Activated naive CD8-positive, alpha-beta T cell treated with anti-CD3 and anti-CD28 coated beads, Interleukin-2, amount 50 U/mL, for 24 hours (primary cell): ENCODE data around the gene ARHGAP26.

Experiments
- ATAC-seq: fragments of 150-1000 bp; cut with Tn5 transposase; one replicate; pipeline ENCODE4 v1.10.0; 2021
- DNase-seq: peaks from one replicate; pipeline ENCODE4 v3.0.0; 2021
- H3K27ac Mint-ChIP-seq: one replicate; pipeline ENCODE4 v1.8.0; 2021; ENCODE audit warnings: mild to moderate bottlenecking, mixed read lengths
- H3K27me3 Mint-ChIP-seq: one replicate; pipeline ENCODE4 v1.8.0; 2021; ENCODE audit warnings: mixed read lengths
- H3K36me3 Mint-ChIP-seq: one replicate; pipeline ENCODE4 v1.8.0; 2021; ENCODE audit warnings: low read depth, mixed read lengths
- H3K4me1 Mint-ChIP-seq: one replicate; pipeline ENCODE4 v1.8.0; 2021; ENCODE audit warnings: mixed read lengths
- H3K4me3 Mint-ChIP-seq: one replicate; pipeline ENCODE4 v1.8.0; 2021; ENCODE audit warnings: mild to moderate bottlenecking, moderate library complexity, mixed read lengths
- H3K9me3 Mint-ChIP-seq: one replicate; pipeline ENCODE4 v1.8.0; 2021; ENCODE audit warnings: mixed read lengths

ARHGAP26 gene

DNA sequence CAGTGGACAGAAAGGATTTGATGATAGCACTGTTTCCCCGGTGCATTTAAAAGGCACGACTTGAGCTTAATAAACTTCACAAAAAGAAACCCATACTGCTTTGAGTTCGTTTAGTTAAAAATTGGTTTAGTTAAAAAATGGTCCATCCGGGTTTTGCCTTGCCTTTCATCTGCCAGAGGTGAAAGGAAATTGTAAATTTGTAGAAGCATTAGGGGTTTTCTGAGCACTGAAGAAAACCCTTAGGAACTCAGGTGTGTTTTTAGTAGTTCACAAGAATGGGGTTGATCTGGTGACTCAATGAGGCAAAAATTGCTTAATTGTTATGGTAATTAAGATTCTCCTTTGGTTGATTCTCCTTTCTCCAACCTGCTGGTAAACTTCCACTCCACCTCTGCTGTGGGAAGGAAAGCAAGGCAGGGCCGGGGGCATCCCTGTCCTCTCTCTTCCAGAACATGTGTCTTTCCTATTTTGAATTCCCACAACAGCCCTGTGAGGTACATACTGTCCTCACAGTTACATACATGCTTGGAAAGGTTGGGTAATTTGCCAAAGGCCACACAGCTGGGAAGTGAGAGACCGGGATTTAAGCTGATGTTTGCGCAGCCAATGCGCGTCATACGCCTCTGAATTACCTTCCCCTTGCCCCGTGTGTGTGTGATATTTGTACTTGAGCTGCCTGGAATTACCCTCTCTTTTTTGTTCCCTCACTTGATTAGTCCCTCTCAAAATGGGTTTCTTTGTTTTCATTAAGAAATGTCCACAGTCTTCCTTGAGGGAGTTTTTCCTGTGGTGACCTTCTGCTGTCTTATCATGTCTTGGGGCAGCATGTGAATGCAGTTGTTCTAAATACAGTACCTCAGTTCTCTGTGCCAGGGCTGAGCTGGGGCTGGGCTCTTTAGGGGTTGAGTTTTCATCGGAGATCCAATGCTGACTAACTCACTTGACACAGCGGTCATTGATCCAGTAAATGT, 94.4 kb downstream of the ARHGAP26 start:
- no peaks in the 10 kb centered on the region for H3K27me3 Mint-ChIP-seq
- no peak for DNase-seq
- no peaks in the 10 kb centered on the region for H3K36me3 Mint-ChIP-seq
- peaks cover 31% of the 10 kb centered on the region for H3K4me1 Mint-ChIP-seq
- H3K9me3 Mint-ChIP-seq, result no peaks in the 10 kb centered on the region
- H3K4me3 Mint-ChIP-seq, result no peak overlapping the region
- no peak overlapping the region for H3K27ac Mint-ChIP-seq
- no peak for ATAC-seq

DNA sequence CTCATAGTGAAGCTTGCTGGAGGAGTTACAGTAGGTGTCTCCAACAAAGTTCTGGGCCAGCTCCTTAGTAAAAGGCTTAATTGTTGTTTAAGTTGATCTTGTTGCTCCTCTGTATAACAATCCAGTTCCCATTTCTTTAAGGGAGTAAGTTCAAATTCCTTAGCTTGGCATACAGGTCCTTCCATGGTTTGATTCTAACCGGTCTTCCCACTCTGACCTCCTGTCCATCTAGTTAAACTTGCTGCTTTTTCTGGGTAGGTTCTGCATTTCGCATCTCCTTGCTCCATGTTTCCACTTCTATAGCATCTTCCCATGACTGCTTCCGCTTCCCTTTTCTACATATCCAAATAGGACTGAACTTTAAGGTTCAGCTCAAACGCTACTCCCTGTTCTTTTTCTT, 95.5 kb downstream of the ARHGAP26 start:
- peaks cover 31% of the 10 kb centered on the region for H3K4me1 Mint-ChIP-seq
- H3K4me3 Mint-ChIP-seq, result no peak overlapping the region
- H3K27ac Mint-ChIP-seq, result no peak overlapping the region
- H3K27me3 Mint-ChIP-seq, result no peaks in the 10 kb centered on the region
- no peaks in the 10 kb centered on the region for H3K9me3 Mint-ChIP-seq
- ATAC-seq (no peak), DNase-seq (no peak)
- no peaks in the 10 kb centered on the region for H3K36me3 Mint-ChIP-seq

DNA sequence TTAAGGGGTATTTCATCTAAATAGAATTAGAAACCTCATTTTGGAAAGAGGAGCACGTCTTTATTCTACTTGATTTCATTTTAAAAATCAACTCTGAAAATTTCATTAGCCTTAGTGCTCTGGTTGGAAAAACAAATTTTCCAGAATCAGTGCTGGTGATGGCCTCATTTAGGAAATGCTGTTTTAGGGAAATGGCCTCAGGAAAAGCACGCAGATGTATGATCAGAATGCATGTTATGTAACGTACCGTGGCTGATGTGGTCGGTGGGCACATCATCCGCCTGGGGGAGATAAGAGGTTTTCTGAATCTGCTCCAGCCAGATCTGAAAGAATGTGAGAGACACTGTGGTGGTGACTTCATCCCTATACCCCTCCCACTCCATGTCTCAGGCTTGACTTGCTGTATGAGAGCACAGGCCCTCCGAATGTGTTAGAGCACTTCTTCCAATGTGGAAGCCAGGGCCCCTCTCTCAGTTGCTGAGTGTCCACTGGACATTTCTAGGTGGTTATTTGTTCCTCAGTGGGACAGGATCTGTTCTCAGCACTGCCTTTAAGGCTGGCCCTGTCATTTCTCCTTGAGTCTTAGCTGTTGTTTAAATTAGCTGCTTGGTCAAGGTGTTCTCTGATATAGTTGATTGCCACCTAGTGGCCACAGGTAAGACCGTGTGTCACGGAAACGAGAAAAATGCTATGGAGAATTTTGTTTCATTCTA, 96.5 kb downstream of the ARHGAP26 start:
- Mint-ChIP-seq H3K4me1 (peaks cover 26% of the 10 kb centered on the region), H3K27ac (no peak overlapping the region), H3K36me3 (no peaks in the 10 kb centered on the region), H3K27me3 (no peaks in the 10 kb centered on the region), H3K9me3 (no peaks in the 10 kb centered on the region), H3K4me3 (no peak overlapping the region)
- DNase-seq (peak; percentile 20), ATAC-seq (peak; percentile 93)

DNA sequence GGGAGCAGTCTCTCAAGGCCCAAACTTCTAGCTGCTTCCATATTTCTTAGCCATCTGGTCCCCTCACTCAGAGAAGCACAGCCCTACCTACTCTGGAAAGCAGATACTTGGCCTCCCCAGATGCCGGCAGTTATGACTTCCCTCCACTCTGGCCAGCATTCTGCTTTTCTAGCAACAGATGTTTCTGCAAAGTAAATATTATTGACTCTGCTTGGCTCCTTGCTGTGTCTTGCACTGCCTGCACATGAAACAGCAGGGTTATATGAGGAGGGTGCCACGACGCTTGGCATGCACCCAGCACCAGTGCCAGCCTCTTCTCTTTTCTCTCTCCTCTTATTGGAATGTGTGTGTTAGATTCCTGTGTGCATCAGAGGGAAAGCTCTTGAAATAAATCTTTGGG, 99.7 kb downstream of the ARHGAP26 start:
- Mint-ChIP-seq H3K27ac (no peak overlapping the region), H3K36me3 (no peaks in the 10 kb centered on the region), H3K4me3 (no peak overlapping the region), H3K4me1 (peaks cover 14% of the 10 kb centered on the region), H3K9me3 (no peaks in the 10 kb centered on the region), H3K27me3 (no peaks in the 10 kb centered on the region)
- no peak for DNase-seq
- no peak for ATAC-seq

DNA sequence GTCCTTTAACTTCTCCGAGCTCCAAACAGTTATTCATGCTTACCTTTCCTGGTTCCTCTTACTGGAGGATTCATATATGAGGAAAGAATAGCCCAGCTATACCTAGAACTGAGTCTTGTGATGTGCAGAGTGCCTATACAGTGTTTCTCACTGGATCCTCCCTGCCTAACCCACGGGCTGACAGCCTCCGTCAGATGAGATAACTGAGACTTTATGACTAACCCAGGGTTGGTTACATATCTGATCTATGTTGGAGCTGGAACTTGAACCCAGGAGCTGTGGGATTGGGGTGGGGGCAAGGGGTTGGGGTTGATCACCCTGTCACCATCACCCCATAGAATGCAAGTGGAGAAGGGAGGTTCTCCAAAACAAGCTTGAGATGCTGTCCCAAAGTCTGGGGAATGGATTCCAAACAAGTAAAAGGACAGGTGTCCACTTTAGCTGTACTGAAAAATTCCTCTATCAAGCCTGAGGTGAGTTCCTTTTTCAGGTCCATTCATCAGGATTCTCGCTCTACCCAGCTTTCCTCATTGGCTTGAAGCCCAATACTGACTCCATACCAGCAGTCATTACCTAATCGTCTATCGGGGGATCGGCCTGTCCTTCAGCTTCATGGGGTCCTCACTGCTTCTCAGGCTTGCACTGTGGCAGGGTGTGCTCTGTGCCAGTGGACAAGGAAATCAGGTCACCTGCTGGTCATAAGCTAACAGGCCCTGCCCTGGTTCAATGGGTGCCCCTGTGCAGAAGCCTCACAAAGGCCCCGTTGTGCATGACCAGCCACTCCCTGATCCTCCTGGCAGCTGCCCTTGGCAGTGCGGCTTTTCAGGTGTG, 100.6 kb downstream of the ARHGAP26 start:
- ATAC-seq, result no peak
- Mint-ChIP-seq H3K4me3 (no peak overlapping the region), H3K36me3 (no peaks in the 10 kb centered on the region), H3K9me3 (no peaks in the 10 kb centered on the region), H3K27me3 (no peaks in the 10 kb centered on the region), H3K4me1 (peaks cover 12% of the 10 kb centered on the region), H3K27ac (no peak overlapping the region)
- DNase-seq, result no peak

DNA sequence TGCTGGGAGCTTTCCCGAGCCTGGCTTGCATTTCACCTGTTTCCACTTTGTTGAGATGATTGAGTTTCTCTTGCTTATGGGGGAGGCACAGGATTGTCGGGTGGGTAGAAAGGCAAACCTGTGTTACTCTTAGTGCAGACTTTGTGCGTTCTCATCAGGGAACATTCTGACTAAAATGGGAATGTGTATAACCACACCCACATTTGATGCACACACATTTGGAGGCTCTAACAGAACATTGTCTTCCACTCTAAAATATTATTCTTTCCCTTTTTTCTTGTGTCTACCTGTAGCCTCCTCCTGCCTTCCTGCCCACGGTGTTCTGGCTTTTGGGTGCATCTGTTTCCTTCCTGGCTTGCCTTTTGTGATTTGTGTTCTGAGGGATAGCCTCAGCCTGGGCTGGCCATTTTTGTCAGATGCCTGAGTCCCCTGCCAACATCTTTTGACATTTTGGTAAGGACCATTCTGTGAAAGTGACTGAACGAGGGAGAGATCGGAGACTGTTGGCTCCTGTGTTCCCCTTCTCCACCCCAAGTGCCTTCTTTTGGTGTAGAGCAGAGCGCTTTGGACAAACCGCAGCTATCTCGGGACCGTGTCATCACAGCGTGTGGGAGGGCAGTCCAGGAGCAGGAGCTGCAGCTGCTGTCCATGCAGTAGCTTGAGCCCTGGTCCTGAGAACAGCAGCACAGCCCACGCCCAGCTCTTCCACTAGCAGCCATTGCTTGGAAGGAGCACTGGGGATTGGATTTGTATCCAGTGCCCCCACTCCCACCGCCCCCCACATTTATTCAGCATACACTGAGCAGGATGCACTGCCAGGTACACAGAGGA, 101.4 kb downstream of the ARHGAP26 start:
- H3K27ac Mint-ChIP-seq, result no peak overlapping the region
- no peaks in the 10 kb centered on the region for H3K36me3 Mint-ChIP-seq
- ATAC-seq (no peak), DNase-seq (no peak)
- peaks cover 7% of the 10 kb centered on the region for H3K4me1 Mint-ChIP-seq
- no peaks in the 10 kb centered on the region for H3K27me3 Mint-ChIP-seq
- H3K9me3 Mint-ChIP-seq, result no peaks in the 10 kb centered on the region
- H3K4me3 Mint-ChIP-seq, result no peak overlapping the region

DNA sequence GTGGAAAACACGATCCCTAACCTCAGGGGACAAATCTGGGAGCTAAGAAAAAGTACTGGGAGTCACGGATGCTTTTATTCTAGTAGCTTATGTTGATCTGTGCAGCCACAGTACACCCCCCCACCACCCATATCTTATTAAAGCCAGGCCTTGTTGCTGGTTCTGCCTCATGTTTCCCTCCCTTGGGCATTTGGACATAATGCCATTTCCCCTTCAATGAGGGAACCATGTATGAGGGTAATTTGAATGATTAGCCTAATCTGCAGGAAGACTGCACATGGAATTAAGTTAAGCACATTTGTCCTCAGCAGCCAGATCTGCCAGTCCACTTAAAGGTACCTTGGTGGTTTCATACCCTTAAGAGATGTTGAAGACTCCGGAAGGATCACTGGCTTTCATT, 102.0 kb downstream of the ARHGAP26 start:
- H3K27me3 Mint-ChIP-seq, result no peaks in the 10 kb centered on the region
- H3K27ac Mint-ChIP-seq, result no peak overlapping the region
- no peak overlapping the region for H3K4me3 Mint-ChIP-seq
- H3K36me3 Mint-ChIP-seq, result no peaks in the 10 kb centered on the region
- DNase-seq (no peak), ATAC-seq (no peak)
- no peaks in the 10 kb centered on the region for H3K9me3 Mint-ChIP-seq
- peaks cover 1% of the 10 kb centered on the region for H3K4me1 Mint-ChIP-seq

DNA sequence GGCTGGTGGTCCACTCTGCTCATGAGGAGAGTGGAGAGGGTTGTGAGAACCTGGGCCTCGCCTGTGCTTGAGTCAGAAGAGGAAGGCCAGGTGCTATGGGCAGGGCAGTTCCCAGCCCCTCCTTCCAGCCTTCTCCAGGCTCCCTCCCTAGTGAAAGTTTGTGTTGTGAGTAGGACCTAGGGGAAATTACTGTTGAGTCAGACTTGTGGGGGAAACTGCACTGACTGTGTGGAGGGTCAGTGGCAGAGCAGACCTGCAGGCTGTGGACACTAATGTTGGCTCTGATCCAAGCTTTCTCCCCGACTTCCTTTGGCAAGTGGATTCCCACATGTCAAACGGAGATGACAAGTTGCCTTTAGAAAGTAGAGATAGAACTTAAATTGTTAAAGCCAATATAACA, 102.6 kb downstream of the ARHGAP26 start:
- H3K4me1 Mint-ChIP-seq, result peaks cover 1% of the 10 kb centered on the region
- no peaks in the 10 kb centered on the region for H3K9me3 Mint-ChIP-seq
- ATAC-seq (no peak), DNase-seq (no peak)
- H3K36me3 Mint-ChIP-seq, result no peaks in the 10 kb centered on the region
- H3K4me3 Mint-ChIP-seq, result no peak overlapping the region
- no peak overlapping the region for H3K27ac Mint-ChIP-seq
- H3K27me3 Mint-ChIP-seq, result no peaks in the 10 kb centered on the region

DNA sequence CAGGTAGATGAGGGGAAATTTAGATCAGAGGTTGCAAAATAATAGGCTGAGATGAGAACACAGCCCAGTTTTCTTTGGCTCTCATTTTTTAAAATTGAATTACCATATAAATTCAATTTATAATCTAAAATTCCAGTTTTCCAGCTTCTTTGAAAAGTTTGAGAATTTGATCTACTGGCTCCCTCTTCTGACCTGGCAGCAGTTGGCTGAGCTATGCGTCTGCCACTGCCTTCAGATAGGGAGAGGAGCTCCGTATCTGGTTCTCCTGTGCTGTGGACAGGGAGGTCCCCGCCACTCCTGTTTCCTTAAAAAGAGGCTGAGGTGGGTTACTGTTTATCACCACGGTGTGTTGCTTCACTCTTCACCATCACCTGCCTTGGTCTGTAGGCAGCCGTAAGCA, 103.7 kb downstream of the ARHGAP26 start:
- H3K27ac Mint-ChIP-seq, result no peak overlapping the region

DNA sequence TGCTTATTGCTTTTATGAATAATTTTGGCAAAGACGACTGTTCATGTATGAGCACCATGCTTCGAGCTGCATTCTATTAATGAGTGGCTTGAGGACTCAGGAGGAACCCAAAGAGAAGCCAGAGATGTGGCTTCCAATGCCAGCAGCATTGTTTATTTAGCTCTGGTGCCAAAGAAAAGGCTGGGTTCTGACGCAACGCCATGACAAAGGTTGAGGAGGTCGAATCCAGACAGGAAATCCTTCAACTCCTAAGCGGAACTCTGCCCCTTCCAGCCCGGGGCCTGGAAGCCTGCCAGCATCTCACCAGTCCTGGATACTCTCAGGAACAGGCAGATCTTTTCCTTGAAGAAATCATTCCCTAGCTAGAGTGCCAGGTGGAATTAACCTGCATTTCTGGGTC, 104.4 kb downstream of the ARHGAP26 start:
- Mint-ChIP-seq H3K9me3 (no peaks in the 10 kb centered on the region), H3K27me3 (no peaks in the 10 kb centered on the region), H3K36me3 (no peaks in the 10 kb centered on the region), H3K4me3 (no peak overlapping the region), H3K4me1 (peaks cover 1% of the 10 kb centered on the region), H3K27ac (no peak overlapping the region)
- ATAC-seq, result no peak
- DNase-seq, result no peak

More for the DNA sequence above, 103.7 kb downstream of the ARHGAP26 start:
- no peak overlapping the region for H3K4me3 Mint-ChIP-seq
- H3K9me3 Mint-ChIP-seq, result no peaks in the 10 kb centered on the region
- DNase-seq (no peak), ATAC-seq (no peak)
- H3K36me3 Mint-ChIP-seq, result no peaks in the 10 kb centered on the region
- H3K27me3 Mint-ChIP-seq, result no peaks in the 10 kb centered on the region
- H3K4me1 Mint-ChIP-seq, result peaks cover 1% of the 10 kb centered on the region

DNA sequence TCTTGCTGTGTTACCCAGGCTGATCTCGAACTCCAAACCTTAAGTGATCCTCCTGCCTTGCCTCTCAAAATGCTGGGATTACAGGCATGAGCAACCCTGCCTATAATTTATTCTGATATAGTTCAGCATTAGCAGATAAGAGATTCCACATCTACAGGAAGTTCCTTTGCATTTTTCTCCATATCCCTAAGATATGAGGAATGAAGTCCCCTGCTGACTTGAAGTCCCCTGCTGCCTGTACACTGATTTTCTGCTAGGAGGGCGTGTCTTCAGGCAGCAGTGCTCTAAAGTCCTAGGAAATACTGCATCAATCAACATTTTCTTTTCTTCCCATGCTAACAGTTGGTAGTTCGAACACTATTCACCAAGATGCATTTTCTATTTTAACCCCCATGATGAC, 105.8 kb downstream of the ARHGAP26 start:
- no peak overlapping the region for H3K27ac Mint-ChIP-seq
- no peak for DNase-seq
- no peaks in the 10 kb centered on the region for H3K9me3 Mint-ChIP-seq
- no peaks in the 10 kb centered on the region for H3K36me3 Mint-ChIP-seq
- no peak for ATAC-seq
- H3K27me3 Mint-ChIP-seq, result no peaks in the 10 kb centered on the region
- H3K4me1 Mint-ChIP-seq, result no peaks in the 10 kb centered on the region
- H3K4me3 Mint-ChIP-seq, result no peak overlapping the region

DNA sequence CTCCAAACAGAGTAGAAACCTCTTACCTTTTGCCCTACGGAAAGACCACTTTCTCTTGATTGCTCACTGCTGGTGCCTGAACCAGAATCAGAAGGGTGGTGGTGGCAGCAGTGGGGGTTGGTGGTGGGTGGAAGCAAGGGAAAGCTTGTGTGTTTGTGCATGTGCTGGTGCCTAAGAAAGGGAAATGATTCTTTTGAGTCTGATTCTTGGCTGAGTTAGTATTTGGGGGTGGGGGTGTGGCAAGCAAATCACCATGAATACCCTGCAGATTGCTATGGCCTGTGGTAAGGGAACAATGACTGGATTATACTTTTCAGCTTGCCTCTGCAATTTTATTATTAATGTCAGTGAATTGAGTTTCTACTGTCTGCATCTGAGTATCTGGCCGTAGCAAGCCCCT, 106.6 kb downstream of the ARHGAP26 start:
- Mint-ChIP-seq H3K27ac (no peak overlapping the region), H3K9me3 (no peaks in the 10 kb centered on the region), H3K36me3 (no peaks in the 10 kb centered on the region), H3K4me3 (no peak overlapping the region), H3K27me3 (no peaks in the 10 kb centered on the region), H3K4me1 (no peaks in the 10 kb centered on the region)
- ATAC-seq (no peak), DNase-seq (no peak)

DNA sequence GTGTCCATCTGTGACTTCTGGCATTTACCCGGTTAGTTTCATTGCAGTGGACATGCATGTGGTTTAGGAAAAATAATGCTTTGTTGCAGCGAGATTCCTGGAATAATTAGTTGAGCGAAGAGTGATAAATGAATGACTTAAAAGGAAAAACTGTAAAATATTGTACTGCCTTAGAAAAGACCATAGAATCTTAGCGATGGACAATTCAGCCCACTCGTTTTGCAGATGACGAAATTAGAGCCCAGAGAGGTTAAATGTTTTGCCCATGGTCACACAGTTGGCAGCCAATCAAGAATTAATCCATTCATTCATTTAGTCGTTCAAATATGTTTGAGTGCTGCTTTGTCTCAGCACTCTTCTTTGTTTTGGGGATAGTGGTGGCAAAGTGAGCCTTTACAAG, 107.9 kb downstream of the ARHGAP26 start:
- no peak for DNase-seq
- no peaks in the 10 kb centered on the region for H3K4me1 Mint-ChIP-seq
- no peaks in the 10 kb centered on the region for H3K27me3 Mint-ChIP-seq
- no peak for ATAC-seq
- H3K4me3 Mint-ChIP-seq, result no peak overlapping the region
- no peak overlapping the region for H3K27ac Mint-ChIP-seq
- H3K9me3 Mint-ChIP-seq, result no peaks in the 10 kb centered on the region
- H3K36me3 Mint-ChIP-seq, result no peaks in the 10 kb centered on the region

DNA sequence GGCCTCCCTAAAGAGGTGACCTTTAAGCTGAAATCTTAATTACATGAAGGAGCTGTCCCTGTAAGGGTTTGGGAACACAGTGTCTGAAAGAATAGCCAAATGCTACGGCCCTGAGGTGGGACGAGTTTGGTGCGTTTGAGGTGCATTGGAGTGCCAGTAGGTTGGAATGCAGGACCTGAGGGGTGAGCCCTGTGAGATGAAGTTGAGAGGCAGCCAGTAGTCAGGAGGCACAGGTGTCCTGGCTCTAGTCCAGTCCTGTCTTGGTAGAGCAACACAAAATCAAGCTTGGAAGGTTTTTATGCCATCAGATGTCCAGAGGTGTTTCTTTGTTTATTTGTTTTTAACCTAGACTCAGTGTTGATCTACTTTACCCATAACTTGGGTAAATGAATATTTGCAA, 108.5 kb downstream of the ARHGAP26 start:
- H3K9me3 Mint-ChIP-seq, result no peaks in the 10 kb centered on the region
- DNase-seq (no peak), ATAC-seq (no peak)
- no peaks in the 10 kb centered on the region for H3K36me3 Mint-ChIP-seq
- H3K27me3 Mint-ChIP-seq, result no peaks in the 10 kb centered on the region
- no peaks in the 10 kb centered on the region for H3K4me1 Mint-ChIP-seq
- H3K4me3 Mint-ChIP-seq, result no peak overlapping the region
- no peak overlapping the region for H3K27ac Mint-ChIP-seq
